ENCODE measurements around the gene CCDC88C.

GRCh38 chr14:91376547-91377477 lies 40.8 kb downstream of the CCDC88C start:
- TF ChIP-seq CTCF (IDR thresholded peaks at IDR 0.05; ENCODE audit: insufficient read depth, low read depth, low read length) (no peak), EZH2 (IDR thresholded peaks at IDR 0.05; ENCODE audit: insufficient read depth, low read length) (no peak)
